ENCODE results near the gene PES1. TPM values are rescaled to one million over a fixed set of nuclear protein-coding genes. Genes with fewer than 3 reads are reported as not detected.
"Not testable (repeated sequence)": the region's sequence is repeated elsewhere in the genome, so short reads cannot be mapped to it uniquely, and the experiment has no call there.

PES1 gene
- total and polyA plus RNA-seq, 2 donors from 2014 or later: 57.0 to 68.4 TPM

DNA sequence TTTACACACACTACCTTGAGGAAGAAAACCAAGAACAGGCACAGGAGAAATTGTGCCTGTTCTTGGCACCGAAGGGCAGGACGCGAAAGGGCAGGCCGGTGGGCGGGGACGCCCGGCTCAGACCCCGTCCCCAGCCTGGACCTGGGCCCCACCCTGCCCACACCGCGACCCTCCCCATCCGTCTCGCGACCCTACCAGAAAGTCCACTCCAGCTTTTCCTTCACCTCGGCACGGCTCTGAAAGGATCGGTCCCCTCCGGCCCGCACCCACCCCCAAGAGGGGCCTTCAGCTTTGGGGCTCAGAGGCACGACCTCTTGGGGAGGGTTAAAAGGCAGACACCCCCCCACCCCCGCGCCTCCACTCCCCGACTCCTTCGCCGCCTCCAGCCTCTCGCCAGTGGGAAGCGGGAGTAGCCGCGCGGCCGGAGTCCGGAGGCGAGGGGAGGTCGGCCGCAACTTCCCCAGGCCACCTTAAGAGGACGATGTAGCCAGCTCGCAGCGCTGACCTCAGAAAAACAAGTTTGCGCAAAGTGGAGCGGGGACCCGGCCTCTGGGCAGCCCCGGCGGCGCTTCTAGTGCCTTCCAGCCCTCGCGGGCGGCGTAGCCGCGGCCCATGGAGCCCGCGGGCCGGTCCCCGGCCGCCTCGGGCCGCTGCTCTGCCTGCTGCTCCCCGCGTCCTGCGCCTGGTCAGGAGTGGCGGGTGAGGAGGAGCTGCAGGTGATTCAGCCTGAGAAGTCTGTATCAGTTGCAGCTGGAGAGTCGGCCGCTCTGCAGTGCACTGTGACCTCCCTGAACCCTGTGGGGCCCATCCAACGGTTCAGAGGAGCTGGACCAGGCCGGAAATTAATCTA lies 49.5 kb downstream of the PES1 start:
- DNase-seq: peak; percentile 67 to 80 (median 76)
- no peak overlapping the region for H3K27ac ChIP-seq (ENCODE audit: low read depth in 2 of 2, low read length in 2 of 2)
- intact Hi-C loops (cut with DNase I): no loop called here

GRCh38 chr22:30541511-30541910 lies 50.2 kb downstream of the PES1 start:
- H3K4me1 ChIP-seq (ENCODE audit: control insufficient read depth in 2 of 3, insufficient read depth in 2 of 3, low read depth in 1 of 3, low read length in 3 of 3); FAIRE-seq; H3K27ac ChIP-seq (ENCODE audit: low read depth in 2 of 2, low read length in 2 of 2); H3K9me3 ChIP-seq (ENCODE audit: control insufficient read depth in 2 of 3, insufficient read depth in 1 of 3, low read length in 3 of 3); H3K36me3 ChIP-seq (ENCODE audit: control insufficient read depth in 2 of 3, insufficient read depth in 3 of 3, low read length in 3 of 3); DNase-seq; intact Hi-C loops (cut with DNase I); H3K27me3 ChIP-seq (ENCODE audit: control insufficient read depth, insufficient read depth, low read length): not testable (repeated sequence)
- peak overlapping the region; percentile 36 to 61 (median 44) for H3K4me3 ChIP-seq (ENCODE audit: low read length in 3 of 3)
- H3K9ac ChIP-seq (ENCODE audit: low read length in 3 of 3): peak overlapping the region in 1 of 3 donors; percentile 26

More for the DNA sequence above, 49.5 kb downstream of the PES1 start:
- Histone ChIP-seq H3K9ac (ENCODE audit: low read length in 3 of 3) (peak overlapping the region in 1 of 3 donors; percentile 26), H3K4me1 (ENCODE audit: control insufficient read depth in 2 of 3, insufficient read depth in 2 of 3, low read depth in 1 of 3, low read length in 3 of 3) (peaks cover 0 to 4% (median 0%) of the 10 kb centered on the region in 3 donors), H3K27me3 (ENCODE audit: control insufficient read depth, insufficient read depth, low read length) (no peaks in the 10 kb centered on the region), H3K36me3 (ENCODE audit: control insufficient read depth in 2 of 3, insufficient read depth in 3 of 3, low read length in 3 of 3) (no peaks in the 10 kb centered on the region), H3K9me3 (ENCODE audit: control insufficient read depth in 2 of 3, insufficient read depth in 1 of 3, low read length in 3 of 3) (no peaks in the 10 kb centered on the region), H3K4me3 (ENCODE audit: low read length in 3 of 3) (peak overlapping the region; percentile 36 to 61 (median 44))
- no peak for TF ChIP-seq CTCF (IDR thresholded peaks at IDR 0.05; ENCODE audit: borderline replicate concordance, extremely low read depth, insufficient read depth)
- no peak for FAIRE-seq

DNA sequence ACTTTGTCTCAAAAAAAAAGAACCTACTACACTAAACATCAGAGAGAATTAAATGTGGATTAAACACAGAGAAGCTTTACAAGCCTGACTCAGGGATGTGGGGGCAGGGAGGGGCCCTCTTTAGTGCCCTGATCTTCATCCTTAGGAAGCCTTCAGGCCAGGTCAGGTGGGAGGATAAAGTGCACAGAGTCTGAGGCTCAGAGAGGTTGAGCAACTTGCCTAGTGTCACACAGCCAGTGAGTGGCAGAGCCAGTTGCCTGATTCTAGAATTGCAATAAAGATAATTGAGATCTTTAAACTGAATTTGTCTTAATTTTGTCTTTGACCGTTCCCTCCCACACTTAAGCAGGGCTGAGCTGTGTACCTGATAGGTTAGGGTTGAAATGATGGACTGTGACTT lies 52.3 kb downstream of the PES1 start:
- no peaks in the 10 kb centered on the region for H3K9me3 ChIP-seq (ENCODE audit: control insufficient read depth in 2 of 3, insufficient read depth in 1 of 3, low read length in 3 of 3)
- peaks cover 0 to 4% (median 0%) of the 10 kb centered on the region in 3 donors for H3K4me1 ChIP-seq (ENCODE audit: control insufficient read depth in 2 of 3, insufficient read depth in 2 of 3, low read depth in 1 of 3, low read length in 3 of 3)
- no peak for FAIRE-seq
- intact Hi-C loops (cut with DNase I): no loop called here
- H3K9ac ChIP-seq (ENCODE audit: low read length in 3 of 3): no peak overlapping the region
- H3K4me3 ChIP-seq (ENCODE audit: low read length in 3 of 3): no peak overlapping the region
- H3K36me3 ChIP-seq (ENCODE audit: control insufficient read depth in 2 of 3, insufficient read depth in 3 of 3, low read length in 3 of 3): no peaks in the 10 kb centered on the region
- no peak overlapping the region for H3K27ac ChIP-seq (ENCODE audit: low read depth in 2 of 2, low read length in 2 of 2)
- no peak for TF ChIP-seq CTCF (IDR thresholded peaks at IDR 0.05; ENCODE audit: borderline replicate concordance, extremely low read depth, insufficient read depth)
- DNase-seq: no peak
- no peaks in the 10 kb centered on the region for H3K27me3 ChIP-seq (ENCODE audit: control insufficient read depth, insufficient read depth, low read length)

DNA sequence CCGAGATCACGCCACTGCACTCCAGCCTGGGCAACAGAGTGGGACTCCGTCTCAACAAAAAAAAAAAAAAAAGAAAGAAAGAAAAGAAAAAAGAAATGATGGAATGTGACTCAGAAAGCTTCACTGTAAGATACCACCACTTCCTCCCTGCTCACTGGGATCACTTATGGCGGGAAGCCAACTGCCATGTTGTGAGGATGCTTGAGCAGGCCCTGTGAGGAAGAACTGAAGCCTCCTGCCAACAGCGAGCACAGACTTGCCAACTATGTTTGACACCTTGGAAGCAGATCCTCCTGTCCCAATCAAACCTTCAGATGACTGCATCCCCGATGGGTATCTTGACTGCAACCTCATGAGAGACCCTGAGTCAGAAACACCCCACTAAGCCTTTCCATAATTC lies 53.4 kb downstream of the PES1 start:
- Histone ChIP-seq H3K36me3 (ENCODE audit: control insufficient read depth in 2 of 3, insufficient read depth in 3 of 3, low read length in 3 of 3) (no peaks in the 10 kb centered on the region), H3K27me3 (ENCODE audit: control insufficient read depth, insufficient read depth, low read length) (no peaks in the 10 kb centered on the region), H3K27ac (ENCODE audit: low read depth in 2 of 2, low read length in 2 of 2) (no peak overlapping the region), H3K9me3 (ENCODE audit: control insufficient read depth in 2 of 3, insufficient read depth in 1 of 3, low read length in 3 of 3) (no peaks in the 10 kb centered on the region), H3K9ac (ENCODE audit: low read length in 3 of 3) (no peak overlapping the region), H3K4me3 (ENCODE audit: low read length in 3 of 3) (no peak overlapping the region), H3K4me1 (ENCODE audit: control insufficient read depth in 2 of 3, insufficient read depth in 2 of 3, low read depth in 1 of 3, low read length in 3 of 3) (peaks cover 0 to 4% (median 0%) of the 10 kb centered on the region in 3 donors)
- no peak for TF ChIP-seq CTCF (IDR thresholded peaks at IDR 0.05; ENCODE audit: borderline replicate concordance, extremely low read depth, insufficient read depth)
- FAIRE-seq (no peak), DNase-seq (no peak)
- intact Hi-C loops (cut with DNase I): no loop called here
